ENCODE data around the gene COA1.

GRCh38 chr7:43754596-43754995, 25.3 kb upstream of the COA1 start:
- TF ChIP-seq REST (IDR thresholded peaks at IDR 0.05; ENCODE audit: insufficient read depth in 1 of 2, low read depth in 2 of 2, low read length in 1 of 2), result no peak
- no peak for TF ChIP-seq CTCF (IDR thresholded peaks at IDR 0.05)
- no peak for TF ChIP-seq SIN3A (IDR thresholded peaks at IDR 0.05; ENCODE audit: borderline replicate concordance, insufficient read depth, low read depth, low read length)
